ENCODE measurements around the gene PIGZ. TPM values are rescaled to one million over a fixed set of nuclear protein-coding genes. Genes with fewer than 3 reads are reported as not detected.
A peak's percentile ranks its signal among the peaks of the same experiment; 100 is the strongest.
"Not testable (repeated sequence)": the region's sequence is repeated elsewhere in the genome, so short reads cannot be mapped to it uniquely, and the experiment has no call there.

PIGZ gene
- total RNA-seq, 1 experiment from 2014 or later, result 0.59 TPM

DNA sequence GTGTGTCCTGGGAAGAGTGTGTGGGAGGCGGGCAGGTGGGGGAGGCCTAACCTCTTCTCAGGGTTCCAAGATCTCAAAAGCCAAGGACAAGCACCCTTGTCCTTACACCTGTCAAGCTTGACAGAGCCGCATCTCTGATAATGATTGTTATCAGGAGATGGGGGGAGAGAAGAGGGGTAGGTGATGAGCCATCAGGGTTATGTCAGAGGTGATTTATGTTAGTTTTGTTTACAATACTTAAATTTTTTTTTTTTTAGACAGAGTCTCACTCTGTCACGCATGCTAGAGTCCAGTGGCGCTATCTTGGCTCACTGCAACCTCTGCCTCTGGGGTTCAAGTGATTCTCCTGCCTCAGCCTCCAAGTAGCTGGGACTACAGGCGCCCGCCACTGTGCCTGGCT is 18.9 kb downstream of the PIGZ start:
- DNase-seq (ENCODE audit: low spot score), result no peak

DNA sequence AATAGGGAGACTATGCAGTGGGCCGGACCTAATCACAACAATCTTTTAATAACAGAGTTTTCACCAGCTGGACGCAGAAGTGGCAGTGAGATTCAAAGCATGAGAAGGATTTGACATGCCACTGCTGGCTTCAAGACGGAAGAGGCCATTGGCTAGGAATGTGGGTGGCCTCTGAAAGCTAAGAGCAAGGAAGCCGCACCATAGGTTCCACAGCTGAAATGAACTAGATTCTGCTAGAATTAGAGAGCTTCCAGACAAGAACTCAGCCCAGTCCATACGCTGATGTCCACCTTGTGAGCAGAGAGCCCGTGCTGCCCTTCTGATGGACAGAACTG is 19.4 kb downstream of the PIGZ start:
- no peak for DNase-seq (ENCODE audit: low spot score)

DNA sequence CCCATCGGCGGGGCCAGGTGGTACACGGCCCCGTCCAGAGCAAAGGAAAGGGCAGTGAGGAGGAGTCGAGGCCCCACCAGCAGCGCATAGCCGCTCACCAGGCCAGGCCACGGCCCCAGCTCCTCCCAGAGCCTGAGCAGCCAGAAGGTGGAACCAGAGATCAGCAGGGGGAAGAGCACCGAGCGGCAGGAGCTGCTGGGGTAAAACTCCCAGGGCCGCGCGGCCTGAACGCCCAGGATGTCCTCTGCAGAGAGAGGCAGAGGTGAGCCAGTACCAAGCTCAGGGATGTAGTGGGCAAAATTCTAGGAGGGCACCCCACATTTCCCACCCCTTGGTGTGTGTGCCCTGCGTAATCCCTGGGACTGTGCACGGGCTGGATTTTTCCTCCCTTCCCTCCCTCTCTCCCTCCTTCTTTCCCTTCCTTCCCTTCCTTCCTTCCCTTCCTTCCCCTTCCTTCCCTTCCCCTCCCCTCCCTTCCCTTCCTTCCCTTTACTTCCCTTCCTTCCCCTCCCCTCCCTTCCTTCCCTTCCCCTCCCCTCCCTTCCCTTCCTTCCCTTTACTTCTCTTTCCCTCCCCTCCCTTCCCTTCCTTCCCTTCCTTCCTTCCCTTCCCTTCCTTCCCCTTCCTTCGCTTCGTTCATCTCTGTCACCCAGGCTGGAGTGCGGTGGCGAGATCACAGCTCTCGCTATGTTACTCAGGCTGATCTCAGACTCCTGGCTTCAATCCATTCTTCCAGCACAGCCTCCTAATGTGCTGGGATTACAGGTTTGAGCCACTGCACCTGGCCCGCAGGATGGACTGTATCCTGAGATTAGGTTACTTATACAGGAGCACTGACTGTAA is 20.0 kb downstream of the PIGZ start:
- DNase-seq (ENCODE audit: low spot score), result no peak

DNA sequence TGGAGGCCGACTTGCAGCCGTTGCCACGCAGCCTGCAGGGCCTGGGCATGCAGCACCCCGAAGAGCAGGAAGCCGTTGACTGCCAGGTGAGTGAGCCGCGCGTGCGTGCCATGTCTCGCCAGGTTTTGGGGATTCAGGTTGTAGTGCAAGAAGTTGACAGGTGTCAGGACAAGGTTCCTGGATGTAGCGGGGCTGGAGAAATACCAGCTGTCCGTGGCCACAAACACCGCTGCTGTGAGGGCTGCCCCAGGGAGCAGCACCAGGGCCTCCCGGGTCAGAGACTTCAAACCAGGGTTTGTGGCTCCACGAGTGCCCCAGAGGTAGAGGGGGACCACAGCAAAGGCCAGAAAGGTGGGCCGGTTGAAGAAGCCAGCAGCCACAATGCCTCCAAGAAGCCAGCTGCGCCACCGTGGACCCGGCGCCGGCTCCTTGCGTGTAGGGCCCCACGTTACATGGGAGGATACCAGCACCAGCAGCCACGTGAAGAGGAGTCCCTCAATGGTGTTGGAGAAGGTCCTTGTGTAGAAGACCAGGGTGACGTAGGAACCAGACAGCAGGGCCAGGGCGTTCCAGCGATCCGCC is 20.7 kb downstream of the PIGZ start:
- no peak for DNase-seq (ENCODE audit: low spot score)

DNA sequence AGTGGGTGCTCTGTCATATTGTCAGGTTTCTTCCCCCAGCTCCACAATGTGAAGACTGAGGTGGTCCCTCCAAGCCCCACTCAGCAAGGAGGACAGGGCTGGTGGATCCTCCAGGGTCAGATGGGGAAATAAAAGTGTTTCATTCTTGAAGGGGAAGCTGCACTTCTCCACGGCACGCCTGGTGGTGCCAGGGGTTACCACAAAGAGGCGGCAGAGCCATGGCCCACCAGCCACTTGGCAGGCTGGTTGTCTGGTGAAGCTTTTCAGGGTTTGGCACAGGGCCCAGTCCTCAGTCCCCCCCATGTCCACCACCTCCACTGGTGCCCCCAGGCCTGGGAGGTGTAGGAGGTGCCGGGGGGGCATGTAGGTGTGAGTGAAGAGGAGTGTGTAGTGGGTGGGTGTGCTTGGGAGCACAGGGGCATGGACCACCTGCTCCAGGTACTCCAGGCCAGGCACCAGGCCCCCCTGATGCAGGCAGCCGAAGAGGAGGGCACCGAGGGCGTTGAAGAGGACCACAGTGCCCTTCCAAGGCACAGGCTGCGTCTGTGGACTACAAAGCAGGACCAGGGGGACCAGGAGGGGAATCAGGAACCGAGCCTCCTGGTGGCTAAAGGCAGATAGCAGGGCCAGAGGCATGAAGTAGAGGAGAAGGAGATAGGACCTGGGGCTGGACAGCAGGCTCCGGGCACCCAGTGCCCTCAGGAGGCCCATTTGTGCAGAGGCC is 21.3 kb downstream of the PIGZ start:
- DNase-seq (ENCODE audit: low spot score), result no peak

DNA sequence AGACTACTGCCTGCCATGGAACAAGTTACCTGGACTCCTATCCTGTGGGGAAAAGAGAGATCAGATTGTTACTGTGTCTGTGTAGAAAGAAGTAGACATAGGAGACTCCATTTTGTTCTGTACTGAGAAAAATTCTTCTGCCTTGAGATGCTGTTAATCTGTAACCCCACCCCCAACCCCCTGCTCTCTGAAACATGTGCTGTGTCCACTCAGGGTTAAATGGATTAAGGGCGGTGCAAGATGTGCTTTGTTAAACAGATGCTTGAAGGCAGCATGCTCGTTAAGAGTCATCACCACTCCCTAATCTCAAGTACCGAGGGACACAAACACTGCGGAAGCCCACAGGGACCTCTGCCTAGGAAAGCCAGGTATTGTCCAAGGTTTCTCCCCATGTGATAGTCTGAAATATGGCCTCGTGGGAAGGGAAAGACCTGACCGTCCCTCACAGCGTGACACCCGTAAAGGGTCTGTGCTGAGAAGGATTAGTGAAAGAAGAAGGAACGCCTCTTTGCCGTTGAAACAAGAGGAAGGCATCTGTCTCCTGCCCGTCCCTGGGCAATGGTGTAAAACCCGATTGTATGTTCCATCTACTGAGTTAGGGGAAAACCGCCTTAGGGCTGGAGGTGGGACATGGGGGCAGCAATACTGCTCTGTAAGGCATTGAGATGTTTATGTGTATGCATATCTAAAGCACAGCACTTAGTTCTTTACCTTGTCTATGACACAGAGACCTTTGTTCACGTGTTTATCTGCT is 24.4 kb downstream of the PIGZ start:
- not testable (repeated sequence) for DNase-seq (ENCODE audit: low spot score)

DNA sequence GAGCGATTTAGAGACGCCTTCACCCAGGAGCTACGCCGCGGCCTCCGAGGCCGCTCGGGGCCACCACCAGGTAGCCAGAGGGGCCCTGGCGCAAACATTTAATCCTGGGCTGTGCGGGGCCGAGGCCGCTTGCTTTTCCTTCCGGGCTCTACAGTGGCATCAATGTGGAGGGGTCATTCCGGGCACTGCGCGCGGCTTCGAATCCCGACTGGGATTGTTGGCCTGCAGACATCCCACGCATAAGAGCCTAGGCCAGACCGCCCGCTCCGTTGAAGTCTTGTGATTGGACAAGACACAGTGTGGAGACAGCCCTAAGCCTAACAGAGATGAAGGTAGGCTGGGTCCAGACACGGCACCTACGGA is 25.7 kb downstream of the PIGZ start:
- no peak for DNase-seq (ENCODE audit: low spot score)

DNA sequence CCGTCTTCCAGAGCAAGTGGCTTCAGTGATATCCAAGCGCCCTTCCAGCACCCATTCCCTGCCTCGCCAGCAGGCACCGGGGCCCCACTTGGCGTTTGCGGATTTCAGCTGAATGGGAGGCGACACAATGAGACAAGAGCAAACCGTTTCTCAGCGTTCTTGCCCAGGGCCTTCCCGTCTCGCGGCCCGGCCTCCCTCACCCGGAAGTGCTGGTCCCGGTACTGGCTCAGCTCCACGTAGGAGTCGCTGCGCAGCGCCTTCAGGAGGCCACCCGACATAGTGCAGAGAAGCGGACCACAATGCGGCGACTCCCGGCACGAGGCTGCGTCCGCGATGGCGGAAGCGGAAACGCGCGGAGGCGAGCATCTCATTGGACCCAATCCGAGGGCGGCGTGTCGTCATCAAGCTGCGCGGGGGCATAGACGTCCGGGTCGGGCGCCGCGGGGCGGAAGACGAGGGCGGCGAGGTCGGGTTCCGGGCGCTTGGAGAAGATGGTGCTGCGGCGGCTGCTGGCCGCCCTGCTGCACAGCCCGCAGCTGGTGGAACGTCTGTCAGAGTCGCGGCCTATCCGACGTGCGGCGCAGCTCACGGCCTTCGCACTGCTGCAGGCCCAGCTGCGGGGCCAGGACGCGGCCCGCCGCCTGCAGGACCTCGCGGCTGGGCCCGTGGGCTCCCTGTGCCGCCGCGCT is 26.3 kb downstream of the PIGZ start, which contains the start of gene NCBP2:
Gene NCBP2 (minus strand): TSS at position 303 of the 689 bp plus-strand sequence. CDS start 25 bp downstream, at position 278.
- peak; percentile 93 for DNase-seq (ENCODE audit: low spot score)

DNA sequence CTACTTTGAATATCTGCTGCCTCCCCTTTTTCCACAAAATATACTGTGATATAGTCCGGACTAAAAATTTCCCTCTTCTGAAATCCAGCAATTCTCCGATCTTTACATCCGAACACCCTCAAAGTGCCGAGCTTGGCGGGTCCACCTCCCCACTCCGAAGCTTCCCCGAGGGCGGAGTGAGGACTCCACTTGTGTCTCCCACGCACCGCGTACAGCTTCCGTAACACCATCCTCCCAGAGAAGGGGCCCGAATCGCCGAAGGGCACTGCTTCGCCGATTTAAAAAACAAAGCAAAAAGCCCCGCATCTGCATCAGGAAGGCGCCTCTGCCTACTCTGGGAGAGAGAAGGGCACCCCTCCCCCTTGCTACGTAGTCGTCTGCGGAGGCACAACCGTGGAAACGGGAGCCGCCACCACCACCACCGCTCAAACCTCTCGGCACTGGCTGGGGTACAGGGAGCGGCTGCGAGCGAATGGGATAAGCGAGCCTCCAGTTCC is 26.9 kb downstream of the PIGZ start:
- DNase-seq (ENCODE audit: low spot score), result no peak

DNA sequence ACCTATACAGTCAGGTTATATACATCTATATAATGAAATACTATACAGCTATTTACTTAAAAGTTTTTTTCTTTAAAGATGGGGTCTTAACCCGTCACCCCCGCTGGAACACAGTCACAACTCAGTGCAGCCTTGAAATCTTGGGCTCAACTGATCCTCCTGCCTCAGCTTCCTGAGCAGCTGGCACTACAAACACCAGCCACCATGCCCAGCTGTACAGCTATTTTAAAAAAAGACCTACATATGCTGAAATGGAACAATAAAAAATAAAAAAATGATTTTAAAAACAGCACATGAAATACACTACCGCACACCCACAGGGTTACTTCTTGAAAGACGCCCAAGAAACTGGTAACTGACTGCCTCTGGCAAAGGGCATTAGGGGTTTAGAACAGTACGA is 30.1 kb downstream of the PIGZ start:
- no peak for DNase-seq (ENCODE audit: low spot score)

DNA sequence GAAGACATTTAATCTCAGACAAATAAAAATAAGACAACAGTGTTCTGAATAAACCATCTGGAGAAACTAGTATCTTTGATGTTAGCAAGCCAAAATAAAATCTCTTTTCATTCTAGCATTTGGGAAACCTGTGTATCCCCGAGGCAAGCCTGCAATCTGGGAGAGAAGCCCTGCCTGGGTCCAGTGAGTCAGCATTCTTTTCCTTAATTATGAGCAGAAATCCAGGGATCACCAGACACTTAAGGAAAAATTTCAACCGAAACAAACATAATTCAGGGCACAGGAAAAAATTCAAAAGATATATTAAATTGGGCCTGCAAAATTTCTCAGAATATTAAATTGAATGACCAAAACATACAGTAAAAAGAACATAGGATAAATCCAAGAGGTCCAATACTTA is 30.5 kb downstream of the PIGZ start:
- no peak for DNase-seq (ENCODE audit: low spot score)

DNA sequence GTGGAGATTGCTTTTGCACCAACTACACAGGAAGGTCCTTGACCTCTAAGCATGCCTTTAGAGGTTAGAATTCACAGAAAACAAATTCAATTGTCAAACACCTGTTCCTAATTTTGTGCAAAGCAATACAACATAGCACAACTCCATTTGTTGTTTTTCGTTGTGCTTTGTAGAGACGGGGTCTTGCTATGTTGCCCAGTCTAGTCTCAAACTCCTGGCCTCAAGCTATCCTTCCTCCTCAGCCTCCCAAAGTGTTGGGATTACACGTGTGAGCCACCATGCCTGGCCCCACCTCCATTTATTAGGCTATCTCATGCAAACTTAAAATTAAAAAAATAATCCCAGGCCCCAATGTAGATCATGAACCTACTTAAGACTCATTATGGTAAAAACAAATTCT is 32.3 kb downstream of the PIGZ start:
- DNase-seq (ENCODE audit: low spot score), result no peak

DNA sequence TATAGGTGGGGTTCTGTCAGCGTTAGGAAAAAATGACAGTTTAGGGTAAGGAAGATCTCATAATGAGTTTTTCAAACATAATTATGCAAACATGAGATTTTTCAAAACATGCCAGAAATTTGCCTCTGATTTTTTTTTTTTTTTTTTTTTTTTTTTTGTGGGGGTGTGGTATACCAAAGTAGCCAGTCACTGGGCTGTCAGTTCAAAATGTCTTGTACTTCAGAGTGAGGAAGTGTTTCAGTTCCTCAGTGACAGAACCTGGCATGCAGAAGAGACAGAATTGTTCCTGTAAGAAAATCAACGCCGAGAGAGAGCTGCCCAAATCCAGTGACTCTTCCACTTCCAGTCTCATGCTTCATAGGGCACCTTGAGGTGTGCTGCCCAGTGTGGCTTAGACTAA is 36.0 kb downstream of the PIGZ start:
- no peak for DNase-seq (ENCODE audit: low spot score)

DNA sequence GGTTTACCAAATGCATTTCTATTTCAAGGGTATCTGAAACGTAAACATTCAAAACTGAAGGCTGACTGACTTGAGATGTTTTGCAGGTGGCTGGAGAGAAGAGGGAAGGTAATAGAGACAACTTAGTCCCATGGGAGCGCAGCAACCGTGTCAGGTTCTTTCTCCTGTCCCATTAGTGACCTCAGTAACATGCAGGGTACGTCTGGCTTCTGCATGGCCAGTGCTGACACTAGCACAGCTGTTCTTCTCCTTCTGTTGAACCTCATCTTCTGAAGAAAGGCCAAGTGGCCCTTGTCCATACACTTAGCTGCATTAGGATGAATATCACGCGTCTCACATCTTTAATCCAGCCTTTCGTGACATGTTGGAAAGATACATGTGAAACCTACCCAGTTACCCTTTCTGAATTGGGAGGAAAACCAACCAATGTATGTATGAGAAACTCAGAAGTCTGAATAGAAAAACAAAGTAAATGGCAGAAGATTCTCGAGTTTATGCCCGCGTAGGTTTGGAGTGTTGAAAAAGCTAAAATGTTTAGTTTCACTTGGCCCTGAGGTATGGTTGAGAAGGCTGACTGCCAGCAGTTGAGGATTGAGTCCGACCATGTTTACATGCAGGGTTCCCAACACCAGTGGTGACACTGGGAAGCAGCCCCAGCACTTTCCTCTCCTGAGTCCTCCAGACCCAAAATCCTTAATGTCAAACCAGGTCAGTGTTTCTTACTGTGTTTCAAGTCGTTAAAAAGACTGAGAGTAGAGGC is 36.6 kb downstream of the PIGZ start:
- no peak for DNase-seq (ENCODE audit: low spot score)

DNA sequence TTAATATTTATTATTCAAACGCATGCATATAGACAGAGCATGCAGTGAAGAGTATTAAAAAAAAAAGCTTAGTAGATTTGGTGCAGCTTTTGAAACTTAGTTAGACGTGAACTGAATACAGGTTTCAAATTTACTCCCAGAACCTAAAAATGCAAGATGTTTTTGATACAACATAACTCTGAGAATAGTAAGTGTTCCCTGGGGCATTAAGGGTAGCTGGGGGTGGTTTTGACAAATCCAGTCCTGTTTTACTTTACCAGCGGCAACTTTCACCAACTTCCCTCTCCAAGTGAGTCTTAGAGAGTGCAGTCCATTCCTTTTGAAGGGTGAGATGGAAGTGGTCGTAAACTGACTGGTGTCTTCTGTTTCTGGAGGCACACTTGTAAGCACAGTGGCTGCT is 37.5 kb downstream of the PIGZ start:
- no peak for DNase-seq (ENCODE audit: low spot score)

DNA sequence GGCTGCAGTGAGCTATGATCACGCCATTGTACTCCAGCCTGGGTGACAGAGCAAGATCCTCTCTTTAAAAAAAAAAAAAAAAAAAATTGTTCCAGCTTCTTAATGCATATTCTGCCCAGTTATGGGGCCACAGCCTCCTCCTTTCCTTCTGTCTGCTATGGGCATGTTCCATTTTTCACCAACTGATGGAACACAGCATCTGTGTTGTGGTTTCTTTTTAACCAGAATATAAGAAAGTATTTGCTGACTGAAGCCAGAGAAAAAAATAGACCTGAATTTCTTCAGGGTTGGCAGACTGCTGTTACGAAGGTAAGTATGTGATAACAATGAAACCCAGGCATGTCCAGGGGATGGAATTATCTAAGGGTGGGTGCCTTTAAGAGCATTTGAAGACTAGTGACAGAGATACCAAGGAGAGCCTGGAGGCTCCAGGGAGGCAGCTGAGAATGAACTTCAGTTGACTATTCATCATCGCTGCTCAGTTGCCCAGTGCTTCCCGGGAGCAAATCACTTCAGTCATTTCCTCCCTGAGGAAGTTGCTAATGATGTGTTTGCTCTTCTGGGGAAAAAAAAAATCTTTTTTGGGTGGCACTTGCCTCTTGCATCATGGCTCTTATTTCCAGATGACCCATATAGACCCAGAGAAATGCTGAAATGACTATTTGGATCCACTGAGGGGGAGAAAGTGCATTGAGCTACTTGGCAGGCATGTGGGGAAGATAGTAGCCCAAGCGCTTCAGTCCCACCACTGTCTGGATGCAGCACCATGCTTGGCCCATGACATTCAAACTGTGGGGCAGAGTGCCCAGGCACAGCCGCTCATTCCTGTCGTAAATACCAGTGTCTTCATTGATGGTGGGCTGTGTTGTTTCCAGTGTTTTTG is 40.8 kb downstream of the PIGZ start:
- DNase-seq (ENCODE audit: low spot score), result no peak

DNA sequence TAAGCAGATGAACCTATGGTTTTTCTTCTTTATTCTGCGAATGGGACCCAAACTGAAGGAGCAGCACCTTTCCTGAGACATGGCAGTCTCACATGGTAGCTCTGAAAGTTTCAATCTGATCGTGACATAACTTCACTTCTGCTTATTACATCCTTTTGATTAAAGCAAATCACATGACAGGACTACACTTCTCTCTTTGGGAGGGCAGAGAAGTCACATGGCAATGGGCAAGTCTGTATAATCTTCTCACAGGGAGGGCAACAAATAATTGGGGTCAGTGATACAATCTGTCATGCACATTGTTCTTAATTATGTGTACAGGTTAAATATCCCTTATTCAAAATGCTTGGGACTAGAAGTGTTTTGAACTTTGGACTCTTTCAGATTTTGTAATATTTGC is 47.9 kb downstream of the PIGZ start:
- DNase-seq (ENCODE audit: low spot score), result no peak

DNA sequence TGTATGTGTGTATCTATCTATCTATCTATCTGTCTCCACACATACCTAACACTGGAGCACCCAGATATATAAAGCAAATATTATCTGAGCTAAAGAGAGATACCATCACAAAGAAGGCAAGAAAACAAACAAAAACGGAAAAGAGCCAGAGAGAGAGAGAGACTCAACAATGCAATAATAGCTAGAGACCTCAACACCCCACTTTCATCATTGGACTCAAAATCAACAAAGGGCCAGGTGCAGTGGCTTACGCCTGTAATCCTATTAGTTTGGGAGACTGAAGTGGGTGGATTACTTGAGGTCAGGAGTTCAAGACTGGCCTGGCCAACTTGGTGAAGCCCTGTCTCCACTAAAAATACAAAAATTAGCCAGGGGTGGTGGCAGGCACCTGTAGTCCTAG is 49.7 kb downstream of the PIGZ start:
- no peak for DNase-seq (ENCODE audit: low spot score)

DNA sequence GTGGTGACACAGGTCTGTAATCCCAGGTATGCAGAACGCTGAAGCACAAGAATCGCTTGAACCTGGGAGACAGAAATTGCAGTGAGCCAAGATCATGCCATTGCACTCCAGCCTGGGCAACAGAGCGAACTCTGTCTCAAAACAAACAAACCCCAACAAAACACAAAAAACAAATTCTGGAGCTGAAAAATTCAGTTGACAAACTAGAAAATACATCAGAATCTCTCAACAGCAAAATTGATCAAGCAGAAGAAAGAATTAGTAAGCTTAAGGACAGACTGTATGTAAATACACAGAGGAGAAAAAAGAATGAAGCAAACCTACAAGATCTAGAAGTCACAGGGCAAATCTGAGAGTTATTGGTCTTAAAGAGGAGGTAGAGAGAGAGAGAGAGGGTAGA is 51.6 kb downstream of the PIGZ start:
- no peak for DNase-seq (ENCODE audit: low spot score)

DNA sequence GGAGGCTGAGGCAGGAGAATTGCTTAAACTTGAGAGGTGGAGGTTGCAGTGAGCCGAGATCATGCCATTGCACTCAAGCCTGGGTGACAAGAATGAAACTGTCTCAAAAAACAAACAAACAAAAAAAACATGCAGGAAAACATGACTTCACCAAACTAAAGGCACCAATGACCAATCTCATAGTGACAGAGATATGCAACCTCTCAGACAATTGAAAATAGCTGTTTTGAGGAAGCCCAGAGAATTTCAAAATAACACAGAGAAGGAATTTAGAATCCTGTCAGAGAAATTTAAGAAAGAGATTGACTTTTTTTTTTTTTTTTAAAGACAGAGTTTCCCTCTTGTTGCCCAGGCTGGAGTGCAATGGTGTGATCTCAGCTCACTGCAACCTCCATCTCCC is 52.4 kb downstream of the PIGZ start:
- no peak for DNase-seq (ENCODE audit: low spot score)
